ENCODE measurements around the gene TPRG1.

Gene TPRG1, protein sequence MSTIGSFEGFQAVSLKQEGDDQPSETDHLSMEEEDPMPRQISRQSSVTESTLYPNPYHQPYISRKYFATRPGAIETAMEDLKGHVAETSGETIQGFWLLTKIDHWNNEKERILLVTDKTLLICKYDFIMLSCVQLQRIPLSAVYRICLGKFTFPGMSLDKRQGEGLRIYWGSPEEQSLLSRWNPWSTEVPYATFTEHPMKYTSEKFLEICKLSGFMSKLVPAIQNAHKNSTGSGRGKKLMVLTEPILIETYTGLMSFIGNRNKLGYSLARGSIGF

GRCh38 chr3:189171707-189172106 is at the start of gene TPRG1:
TSS of gene TPRG1 (plus strand) at chr3:189171971. CDS start at chr3:189207385, 35,414 bp downstream.
- no peak for DNase-seq (ENCODE audit: extremely low spot score, insufficient read length, low read depth)
- FAIRE-seq = no peak

DNA sequence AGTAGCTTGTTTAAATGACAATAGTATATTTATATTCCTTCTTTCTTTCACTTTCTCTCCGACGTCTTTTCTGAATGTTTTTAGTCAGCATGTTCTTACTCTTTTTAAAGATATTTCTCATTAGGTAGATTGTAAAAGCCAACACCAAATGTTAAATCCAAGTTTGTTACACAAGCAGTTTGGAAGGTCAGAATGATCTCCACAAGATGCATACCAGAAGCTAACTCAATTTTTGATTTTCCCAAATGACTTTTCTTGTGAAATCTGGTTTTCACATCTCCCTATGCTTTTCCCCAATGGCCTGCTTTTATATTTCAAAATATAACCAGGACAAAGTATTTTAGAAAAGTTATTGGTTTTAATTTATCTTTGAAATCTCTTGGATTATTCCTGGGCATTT is 49.7 kb upstream of the TPRG1 start:
- DNase-seq (ENCODE audit: extremely low spot score, insufficient read length, low read depth) = no peak
- FAIRE-seq = no peak

DNA sequence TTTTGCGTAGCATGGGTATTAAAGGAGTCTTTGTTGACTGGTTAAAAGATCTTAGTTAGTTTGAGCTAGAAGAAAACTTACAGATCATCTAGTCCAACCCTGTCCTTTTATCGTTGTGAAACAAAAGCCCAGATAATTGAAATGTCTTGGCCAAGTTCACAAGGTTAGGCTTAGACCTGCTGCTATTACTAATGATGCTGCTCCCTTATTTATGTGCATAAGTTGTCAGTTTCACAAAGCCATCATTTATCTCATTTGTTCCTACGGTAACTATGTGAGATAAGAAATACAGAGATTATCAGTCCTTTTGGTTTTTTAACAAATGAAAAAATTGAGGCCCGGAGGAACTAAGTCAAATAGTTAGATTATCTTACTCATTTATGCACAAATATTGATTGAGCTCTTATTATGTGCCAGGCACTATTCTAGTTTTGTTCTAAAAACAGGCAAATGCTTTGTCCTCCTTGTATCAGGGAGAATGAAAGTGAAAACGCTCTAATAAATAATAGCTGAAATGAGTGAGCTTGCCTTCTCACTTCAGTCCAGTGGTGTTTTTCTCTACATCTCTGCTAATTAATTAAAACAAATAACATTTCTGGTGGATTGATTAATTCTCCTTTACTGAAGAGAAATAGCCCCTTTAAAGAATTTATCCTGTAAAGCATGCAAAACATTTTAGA is 49.1 kb upstream of the TPRG1 start:
- FAIRE-seq (no peak), DNase-seq (ENCODE audit: extremely low spot score, insufficient read length, low read depth) (no peak)

DNA sequence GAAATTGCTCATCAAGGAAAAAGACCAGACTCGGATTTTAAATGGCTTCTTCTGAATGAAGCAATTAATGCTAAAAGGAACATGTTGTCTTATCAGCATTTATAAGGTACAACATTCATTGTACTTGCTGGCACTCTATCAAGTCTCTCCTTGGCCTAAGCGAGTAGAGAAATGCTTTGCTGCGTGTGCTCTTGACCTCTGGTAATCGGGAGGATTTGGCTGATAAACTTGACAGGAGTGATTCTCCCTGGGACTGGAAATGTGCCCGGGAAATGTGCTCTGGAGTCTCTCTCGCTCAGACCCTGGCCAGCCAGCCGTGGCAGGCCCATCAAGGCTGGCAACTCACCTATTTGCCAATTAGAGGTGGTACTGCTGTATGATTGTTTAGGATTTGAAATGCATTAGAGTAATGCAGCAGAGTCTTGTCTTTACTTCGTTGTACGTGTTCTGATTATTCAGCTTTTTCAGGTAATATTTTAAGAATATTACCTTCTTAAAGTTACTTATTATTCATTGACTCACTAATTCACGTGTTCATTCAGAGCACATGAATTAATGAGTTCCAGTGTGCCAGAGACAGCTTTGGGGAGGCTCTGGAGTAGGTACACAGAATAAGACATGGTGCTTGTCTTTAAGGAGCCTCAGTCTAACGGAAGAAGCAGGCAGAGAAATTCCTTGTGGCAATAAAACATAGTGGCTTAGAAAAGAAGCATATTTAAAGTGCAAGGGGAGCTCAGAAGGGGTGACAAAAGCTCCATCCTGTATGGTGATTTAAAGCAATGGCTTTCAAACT is 48.0 kb upstream of the TPRG1 start:
- DNase-seq (ENCODE audit: extremely low spot score, insufficient read length, low read depth) = no peak
- FAIRE-seq = no peak

DNA sequence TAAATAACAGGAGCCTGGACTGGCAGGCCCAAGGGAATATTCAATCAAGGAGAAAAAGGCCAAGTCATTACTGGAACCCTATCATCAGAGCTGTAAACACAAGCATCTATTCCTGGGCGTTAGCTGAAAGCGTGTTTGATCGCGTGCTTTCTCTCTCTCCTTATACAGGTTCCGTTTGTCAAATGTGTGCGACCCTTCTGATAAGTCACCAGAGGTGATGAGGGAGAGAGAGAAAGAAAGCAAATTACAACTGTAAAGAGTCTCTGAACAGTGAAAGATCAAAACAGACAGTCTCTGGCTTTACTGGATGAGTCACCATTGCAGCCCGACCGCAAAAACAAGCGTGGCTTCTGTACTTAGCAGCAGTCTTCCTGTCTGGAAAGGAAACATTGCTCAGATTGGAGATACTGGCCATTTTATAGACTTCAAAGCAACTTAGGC is 39.5 kb upstream of the TPRG1 start:
- FAIRE-seq (no peak), DNase-seq (ENCODE audit: extremely low spot score, insufficient read length, low read depth) (no peak)

GRCh38 chr3:189132839-189133238 is 38.9 kb upstream of the TPRG1 start:
- DNase-seq (ENCODE audit: extremely low spot score, insufficient read length, low read depth) (no peak), FAIRE-seq (no peak)

GRCh38 chr3:189133768-189134167 is 38.0 kb upstream of the TPRG1 start:
- no peak for DNase-seq (ENCODE audit: extremely low spot score, insufficient read length, low read depth)
- FAIRE-seq = no peak

DNA sequence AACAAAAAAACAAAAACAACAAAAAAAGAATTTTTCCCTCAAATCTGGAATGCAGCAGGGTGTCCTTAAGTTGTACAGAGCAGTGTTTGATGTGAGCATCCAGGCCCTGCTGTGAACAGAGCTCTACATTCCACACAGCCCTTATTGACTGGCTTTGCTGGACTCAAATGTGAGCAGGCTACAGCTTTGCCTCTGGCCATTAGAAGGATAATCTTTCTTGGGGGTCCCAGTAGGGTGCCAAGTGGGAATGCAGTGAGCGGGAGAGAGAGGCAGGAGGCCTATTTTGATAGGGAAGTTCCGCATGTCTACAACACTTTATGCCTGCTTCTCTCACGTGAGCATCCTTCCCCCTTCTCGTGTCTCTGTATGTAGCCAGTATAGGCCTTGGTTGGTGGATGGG is 34.4 kb upstream of the TPRG1 start:
- FAIRE-seq (no peak), DNase-seq (ENCODE audit: extremely low spot score, insufficient read length, low read depth) (no peak)

DNA sequence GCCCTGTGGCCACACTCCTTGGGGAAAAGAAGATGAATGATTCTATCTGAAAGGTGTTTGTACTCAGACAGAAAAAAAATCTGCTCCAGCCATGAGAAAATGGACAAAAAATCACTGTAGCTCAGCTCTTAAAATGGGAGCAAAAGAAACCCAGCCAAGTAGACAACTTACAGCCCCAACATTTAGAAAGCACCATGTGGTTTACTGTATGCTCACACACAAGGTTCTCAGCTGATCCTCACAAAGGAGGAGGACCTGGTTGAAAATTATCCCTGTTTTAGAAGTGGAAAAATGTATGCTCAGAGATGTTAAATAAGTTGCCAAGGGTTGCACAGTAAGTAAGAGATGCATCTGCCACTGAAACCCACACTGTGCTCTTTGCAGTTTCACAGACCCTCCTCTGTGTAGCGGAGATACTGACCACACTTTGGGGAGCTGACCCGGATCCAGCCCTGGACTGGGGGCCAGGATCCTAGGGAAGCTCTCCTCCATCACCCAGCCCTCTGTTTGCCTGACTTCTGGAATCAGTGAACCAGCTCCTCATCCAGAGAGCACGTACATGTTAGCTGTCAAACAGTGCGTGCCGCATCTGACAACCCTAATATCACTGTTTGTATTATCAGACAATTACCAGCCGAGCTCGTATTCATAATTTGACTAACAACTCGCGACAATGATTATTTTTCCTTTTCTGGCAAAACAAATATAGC is 32.7 kb upstream of the TPRG1 start:
- DNase-seq (ENCODE audit: extremely low spot score, insufficient read length, low read depth) (no peak), FAIRE-seq (no peak)

GRCh38 chr3:189139611-189139940 is 32.2 kb upstream of the TPRG1 start:
- FAIRE-seq (no peak), DNase-seq (ENCODE audit: extremely low spot score, insufficient read length, low read depth) (no peak)

- DNase-seq (ENCODE audit: extremely low spot score, insufficient read length, low read depth) = no peak
- FAIRE-seq = no peak
These were observed 29.2 kb upstream of the TPRG1 start for GRCh38 chr3:189142527-189142926.

DNA sequence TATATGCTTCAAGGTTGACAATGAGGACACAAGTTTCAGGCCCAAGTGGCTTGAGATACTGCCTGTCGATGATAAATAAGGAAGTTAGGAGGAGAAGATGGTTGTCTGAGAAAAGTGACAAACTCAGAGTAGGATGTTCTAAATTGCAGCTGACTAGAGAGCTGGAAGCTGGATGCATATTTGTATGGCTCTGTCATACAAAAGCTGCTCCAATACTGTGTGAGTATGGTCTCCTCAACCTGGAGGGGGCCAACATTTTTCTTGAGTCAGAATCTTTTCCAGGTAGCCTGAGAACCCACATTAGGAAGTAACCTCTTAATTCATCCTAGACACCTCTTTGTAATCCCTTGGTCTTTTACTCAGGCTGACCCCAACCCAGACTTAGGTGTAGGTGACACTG is 28.4 kb upstream of the TPRG1 start:
- FAIRE-seq (no peak), DNase-seq (ENCODE audit: extremely low spot score, insufficient read length, low read depth) (no peak)

- FAIRE-seq = no peak
These were observed 28.0 kb upstream of the TPRG1 start for GRCh38 chr3:189143771-189144170.

GRCh38 chr3:189144645-189145044 is 27.1 kb upstream of the TPRG1 start:
- FAIRE-seq = no peak
- no peak for DNase-seq (ENCODE audit: extremely low spot score, insufficient read length, low read depth)

More at GRCh38 chr3:189143771-189144170, 28.0 kb upstream of the TPRG1 start:
- no peak for DNase-seq (ENCODE audit: extremely low spot score, insufficient read length, low read depth)

- FAIRE-seq (no peak), DNase-seq (ENCODE audit: extremely low spot score, insufficient read length, low read depth) (no peak)
These were observed 24.9 kb upstream of the TPRG1 start for GRCh38 chr3:189146848-189147247.

- DNase-seq (ENCODE audit: extremely low spot score, insufficient read length, low read depth) (peak; percentile 30), FAIRE-seq (peak; percentile 87)
These were observed 23.7 kb upstream of the TPRG1 start for GRCh38 chr3:189148081-189148507.

GRCh38 chr3:189149203-189149602 is 22.6 kb upstream of the TPRG1 start:
- DNase-seq (ENCODE audit: extremely low spot score, insufficient read length, low read depth) = no peak

DNA sequence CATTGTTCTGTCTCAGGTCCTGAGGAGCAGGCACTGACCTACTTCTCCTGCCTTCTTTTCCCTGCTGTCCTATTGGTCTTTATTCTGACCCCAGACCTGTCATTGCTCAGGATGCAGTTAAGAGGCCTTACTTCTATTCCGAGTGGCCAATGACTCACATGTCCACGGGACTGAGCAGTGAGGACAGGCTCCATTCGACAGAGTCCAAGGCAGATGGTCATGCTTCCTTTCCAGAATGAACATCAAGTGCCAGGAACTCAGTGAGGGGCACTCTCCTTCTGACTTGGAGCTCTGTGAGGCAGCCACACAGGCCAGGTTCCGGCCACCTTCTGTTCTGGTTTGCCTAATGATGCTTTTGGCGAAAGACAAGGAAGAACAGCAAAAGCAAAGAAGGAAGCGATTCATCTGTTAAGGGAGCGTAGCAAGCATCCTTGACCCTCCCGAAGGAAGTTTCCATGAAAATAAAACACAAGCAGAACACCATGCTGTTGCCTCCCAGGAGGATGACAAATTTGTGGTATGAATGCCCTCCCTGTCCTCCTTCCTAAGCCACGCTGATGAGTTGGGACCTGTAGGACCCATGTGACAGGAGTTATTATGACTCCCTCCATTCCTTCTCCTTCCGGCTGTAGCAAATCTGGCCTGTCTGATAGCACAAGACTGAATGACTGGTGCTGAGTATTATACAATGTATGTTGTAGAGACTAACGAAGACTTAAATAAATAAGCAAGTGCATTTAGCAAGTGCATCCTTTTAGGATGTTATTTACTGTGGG is 14.4 kb upstream of the TPRG1 start:
- DNase-seq (ENCODE audit: extremely low spot score, insufficient read length, low read depth) (no peak), FAIRE-seq (no peak)

More at GRCh38 chr3:189149203-189149602, 22.6 kb upstream of the TPRG1 start:
- no peak for FAIRE-seq

DNA sequence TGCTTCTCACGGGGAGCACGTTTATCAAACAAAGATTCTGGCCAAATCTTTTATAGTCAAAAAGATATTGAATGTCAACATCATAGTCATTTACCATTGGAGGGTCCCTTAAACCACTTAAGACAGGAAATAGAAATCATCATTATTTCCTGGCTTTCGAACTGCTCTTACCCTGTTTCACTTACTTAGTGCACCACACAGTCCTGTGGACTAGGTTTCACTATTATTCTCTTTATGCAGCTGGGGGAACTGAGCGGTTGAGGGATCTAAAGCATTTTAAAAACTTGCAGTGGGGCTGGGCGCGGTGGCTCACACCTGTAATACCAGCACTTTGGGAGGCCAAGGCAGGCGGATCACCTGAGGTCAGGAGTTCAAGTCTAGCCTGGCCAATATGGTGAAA is 13.7 kb upstream of the TPRG1 start:
- DNase-seq (ENCODE audit: extremely low spot score, insufficient read length, low read depth) = no peak
- no peak for FAIRE-seq

Measured in GM18507 (cell line).